Activated CD4-positive, CD25-positive, alpha-beta regulatory T cell treated with anti-CD3 and anti-CD28 coated beads, Interleukin-2, amount 50 U/mL, for 72 hours (primary cell): Measurements from ENCODE around the gene GARNL3.

Experiments
- DNase-seq: peaks from one replicate; pipeline ENCODE4 v3.0.0; 2021

GARNL3 gene

DNA sequence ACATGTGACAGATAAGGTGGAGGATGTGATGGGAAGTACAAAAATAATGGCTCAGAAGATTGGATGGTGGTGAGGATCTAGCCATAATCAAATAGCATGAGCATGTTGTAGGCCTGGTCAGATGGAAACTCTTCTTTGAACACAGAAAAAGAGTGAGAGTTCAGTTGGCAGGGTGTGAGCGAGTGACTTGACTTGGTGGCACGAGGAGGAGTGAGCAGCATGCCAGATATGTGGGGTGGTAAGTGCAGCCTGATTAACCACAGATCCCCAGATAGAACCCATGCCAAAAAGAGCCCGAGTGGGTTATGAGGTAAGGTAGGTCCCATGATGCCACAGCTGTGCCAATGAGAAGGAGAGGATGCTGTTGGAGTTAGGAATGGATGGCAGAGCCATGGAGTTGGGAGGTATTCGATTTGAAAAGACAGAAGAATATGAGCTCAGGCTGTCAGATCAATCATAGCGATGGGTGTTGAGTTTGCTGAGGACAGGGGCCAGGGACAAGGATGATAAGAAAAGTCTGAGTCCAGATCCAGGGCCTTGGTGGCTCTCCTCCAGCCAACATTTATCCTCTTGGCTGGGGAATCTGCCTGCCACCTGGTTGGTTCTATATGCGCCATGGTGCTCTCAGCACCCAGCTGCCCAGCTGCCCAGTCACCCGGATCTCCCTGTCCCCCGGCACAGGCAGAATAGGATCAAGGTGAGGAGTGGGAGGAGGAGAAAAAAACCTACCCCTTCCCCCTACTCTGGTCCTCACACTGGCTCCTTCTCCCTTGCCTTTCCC lies 16.5 kb downstream of the GARNL3 start:
- DNase-seq = no peak

DNA sequence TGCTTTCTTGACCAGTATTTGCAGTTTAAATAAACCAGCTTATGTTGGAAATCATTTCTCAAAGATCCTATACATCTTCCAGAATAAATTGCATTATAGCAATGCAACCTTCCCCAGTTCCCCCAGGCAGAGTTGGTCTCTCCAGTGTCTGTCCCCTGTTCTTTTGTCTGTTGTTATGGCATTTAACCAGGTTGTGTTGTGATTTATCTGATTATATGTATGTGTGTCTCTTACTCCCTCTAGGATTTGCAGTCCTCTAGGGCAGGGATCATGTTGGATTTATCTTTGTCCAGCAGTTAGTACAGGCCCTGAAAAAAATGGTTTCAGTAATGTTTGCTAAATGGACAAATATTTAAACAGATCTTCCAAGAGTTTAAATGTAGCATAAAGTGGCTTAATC lies 17.3 kb downstream of the GARNL3 start:
- no peak for DNase-seq

DNA sequence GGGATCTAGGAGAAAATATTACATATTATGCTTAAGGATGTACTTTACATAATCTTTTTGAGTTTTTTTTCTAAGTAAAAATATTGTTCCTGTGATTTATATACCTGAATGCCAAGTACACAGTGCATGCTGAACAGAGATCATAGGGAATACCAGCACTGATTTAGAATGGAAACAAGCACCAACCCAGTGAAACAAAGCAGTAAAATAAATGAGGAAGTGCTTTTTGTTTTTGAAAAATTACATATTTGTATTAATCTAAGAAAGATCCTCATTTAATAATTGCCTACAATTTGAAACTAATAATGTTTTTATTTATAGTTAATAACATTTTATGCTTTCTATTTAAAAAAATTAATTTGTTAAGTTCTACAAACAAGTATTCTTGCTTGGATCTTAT lies 18.0 kb downstream of the GARNL3 start:
- no peak for DNase-seq

DNA sequence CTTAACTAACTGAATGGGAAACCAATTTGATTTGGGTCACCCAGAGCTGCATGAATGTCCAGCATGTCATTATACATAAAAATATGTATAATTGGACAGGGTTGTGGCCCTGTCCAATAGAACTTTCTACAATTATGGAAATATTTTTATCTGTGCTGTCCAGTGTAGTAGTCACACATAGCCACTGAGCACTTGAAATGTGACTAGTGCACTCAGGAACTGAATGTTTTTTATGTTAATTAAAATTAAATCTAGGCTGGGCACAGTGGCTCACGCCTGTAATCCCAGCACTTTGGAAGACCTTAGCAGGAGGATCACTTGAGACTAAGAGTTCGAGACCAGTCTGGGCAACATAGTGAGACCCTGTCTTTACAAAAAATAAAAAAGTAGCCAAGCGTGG lies 18.6 kb downstream of the GARNL3 start:
- DNase-seq = no peak

DNA sequence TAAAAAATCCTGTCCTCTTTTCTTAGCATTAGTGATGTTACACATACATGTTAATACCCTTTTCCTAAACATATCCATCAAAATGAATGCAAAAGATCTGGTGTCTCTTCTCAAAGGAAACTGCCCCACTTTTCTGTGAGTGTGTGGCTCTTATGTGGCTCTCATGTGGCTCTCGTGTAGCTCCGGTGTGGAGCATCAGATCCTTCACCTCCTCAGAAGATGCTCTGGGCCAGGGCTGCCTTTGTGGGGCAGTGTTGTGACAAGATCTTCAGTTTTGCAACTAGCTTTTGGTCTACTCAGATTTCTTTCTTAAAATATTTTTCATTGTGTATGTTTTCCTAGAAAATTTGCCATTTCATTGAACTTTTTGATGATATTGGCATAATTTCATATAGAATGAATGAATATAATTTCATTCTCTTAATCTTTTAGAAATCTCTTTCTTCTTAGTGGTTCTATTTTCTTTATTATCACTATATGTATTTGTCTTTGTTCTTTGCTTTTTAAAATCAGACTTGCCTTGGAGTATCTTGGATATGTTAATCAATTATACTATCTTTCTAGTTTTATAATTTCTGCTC lies 19.4 kb downstream of the GARNL3 start:
- DNase-seq = no peak

DNA sequence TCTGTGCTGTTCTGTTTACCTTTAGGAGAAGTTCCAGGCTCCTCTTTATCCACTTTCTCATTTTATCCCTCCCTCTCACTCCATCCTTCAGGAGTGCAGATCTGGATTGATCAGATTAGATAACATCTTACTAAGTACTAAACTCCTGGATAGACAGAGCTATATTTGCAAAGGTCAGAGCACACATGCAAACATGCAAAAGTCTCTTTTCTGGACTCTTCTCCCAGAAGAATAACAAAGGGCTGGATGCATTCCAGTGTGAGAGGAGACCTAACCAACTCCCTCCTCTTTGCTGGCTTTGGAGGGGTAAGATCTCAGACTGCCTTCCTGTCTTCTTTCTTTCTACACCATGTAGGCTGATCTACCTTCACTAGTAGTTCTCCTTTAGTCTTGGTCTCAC lies 21.4 kb downstream of the GARNL3 start:
- no peak for DNase-seq

DNA sequence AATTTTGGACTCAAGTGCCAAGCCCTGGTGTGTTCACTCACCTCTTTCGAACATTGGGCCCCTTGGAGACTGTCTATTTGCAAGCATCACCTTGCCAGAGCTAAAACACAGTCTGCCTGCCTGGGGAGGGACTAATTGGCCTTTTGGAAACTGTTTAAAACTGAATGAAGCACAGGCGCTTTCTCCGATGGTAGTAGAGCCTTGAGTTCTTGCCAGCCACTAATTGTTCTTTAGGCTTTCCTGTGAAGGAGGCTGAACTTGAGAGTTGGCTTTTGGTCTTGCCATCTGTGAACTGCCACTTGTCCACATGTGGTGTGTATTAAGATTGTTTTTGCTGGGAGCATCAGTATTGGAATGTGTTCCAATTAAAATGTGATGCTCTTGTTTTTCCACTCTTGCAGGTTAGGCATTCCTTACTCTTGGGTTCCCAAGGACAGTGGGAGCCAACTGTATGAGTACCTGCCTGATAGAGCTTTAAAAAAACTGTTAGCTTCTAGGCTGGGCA lies 26.0 kb downstream of the GARNL3 start:
- no peak for DNase-seq

DNA sequence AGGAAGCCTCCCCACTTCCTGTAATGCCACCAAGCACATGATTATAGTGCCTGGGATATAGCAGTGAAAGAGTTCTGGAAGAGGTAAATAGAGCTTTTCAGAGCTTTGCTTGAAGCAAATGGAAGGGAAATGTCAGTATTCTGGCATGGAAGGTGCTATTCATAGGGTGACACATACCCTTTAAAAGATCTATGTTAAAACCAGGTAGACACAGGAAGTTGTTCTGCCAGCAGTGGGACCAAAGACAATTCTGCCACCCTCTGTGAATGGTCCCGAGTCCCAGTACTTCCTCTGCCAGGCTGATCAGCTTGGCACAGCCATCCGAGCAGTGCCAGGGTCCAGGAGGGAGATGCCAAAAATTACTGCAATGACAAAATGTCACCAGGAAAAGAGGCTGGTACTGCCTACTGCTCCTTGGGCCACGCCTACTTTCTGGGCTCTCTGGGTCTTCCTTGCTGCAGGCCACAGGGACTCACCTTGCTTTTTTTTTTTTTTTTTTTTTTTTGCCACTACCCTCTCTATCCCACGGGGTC lies 26.7 kb downstream of the GARNL3 start:
- DNase-seq = no peak

DNA sequence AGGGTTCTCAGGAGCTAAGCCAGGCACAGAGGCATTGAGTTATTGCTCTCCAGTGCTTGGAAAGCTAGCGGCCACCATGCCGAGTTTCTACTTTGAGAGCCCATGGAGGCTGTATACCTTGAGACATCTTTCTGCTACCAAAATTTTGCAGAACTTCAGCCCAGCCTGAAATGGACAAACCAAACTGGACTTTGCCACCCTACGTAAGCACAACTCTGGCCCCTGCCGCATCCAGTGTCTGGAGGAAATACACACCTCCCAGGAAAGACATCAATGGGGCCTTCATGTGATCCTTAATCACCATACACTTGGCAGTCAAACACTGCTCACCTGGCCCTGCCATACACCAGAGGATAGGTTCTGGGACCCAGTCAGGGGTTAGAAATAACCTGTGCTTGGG lies 27.8 kb downstream of the GARNL3 start:
- no peak for DNase-seq

DNA sequence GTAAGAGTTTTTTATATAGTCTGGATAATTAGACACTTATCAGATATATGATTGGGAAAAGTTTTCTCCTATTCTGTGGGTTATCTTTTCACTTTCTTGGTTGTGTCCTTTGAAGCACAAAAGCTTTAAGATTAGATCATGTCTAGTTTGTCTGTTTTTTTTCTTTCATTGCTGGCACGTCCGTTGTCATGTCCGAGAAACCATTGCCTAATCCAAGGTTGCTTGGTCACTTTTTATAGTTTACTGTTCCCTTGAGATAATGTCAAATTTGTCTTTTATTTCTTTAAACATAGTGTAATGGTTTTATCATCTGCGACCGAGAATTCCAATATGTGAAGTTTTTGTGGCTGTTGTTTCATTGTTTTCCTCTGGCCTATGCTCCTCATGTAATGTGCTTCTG lies 28.8 kb downstream of the GARNL3 start:
- DNase-seq = no peak

DNA sequence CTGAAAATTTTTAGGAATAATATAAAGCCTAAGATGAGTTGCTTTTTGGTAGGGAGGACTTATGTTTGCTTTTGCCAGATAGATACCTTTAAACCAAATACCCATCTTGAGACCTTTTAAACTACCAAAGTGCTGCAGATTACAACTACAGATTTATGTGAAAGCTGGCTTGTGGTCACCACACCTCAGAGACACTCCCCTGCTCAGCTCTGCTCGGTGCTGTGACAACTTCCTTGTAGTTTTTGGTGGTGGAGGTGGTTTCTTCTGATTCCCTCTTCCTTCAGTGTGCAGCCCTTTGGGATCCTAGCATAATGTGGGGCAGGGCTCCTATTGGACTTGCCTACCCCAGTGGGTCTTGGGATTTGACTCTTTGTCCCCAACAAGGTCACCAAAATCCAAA lies 29.2 kb downstream of the GARNL3 start:
- no peak for DNase-seq

DNA sequence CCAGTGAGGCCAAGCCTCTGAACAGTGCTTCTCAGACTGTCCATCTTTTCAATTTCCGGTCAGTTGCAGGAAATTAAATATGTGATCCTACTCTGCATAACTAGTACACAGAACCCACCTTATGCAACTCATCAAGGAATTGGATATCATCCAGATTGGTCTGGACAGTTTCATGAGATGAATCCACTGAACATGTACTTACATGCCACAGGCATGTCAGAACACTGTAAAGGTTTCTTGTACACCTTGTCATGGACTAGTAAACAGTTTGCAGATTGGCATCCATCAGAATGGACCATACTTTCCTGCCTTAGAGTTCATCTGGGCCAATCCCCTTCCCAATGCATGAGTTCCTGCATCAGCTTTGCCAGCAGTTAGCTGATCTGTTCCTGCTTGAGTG lies 30.4 kb downstream of the GARNL3 start:
- no peak for DNase-seq

DNA sequence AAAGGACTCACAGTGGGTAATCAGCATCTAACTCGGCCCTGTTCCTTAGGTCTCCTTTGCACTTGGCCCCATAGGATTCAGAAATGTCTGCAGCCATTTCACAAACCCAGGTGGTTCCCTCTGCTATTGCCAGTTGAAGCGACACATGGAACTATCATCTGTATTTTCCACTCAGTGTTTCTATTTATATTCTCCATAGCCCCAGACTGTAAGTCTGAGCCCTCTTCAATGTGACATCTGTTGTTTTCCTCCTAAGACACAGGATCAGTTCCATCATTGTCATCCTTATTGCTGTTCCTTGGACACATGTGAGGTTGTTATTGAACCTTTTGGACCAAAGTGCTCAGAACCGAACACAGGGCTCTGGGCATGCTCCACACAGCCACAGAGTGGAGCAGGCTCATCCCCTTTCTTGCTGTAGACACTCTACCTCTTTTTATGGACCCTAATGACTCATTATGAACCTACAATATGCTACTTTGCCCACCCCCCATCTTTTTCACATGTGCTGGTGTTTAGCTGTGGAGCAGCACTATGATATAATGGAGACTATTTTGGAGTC lies 36.4 kb downstream of the GARNL3 start:
- DNase-seq = no peak

DNA sequence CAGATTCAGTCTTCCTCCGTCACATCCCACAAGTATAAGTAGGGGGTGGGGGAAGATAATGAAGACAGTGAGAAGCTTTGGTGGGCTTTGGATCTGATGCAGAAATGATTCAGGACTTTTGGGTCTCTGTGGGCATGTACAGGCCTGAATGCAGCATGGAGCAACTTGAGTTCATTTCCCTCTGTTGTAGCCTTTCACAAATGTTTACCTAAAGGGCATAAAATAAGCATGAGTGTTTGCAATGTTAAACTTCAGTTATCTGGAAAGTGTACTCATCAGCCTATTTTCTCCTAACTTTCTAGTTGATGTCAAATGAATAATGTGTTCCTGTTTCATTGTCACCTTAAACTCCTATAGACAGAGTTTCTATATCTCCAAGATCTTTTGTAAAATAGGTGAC lies 39.3 kb downstream of the GARNL3 start:
- no peak for DNase-seq

DNA sequence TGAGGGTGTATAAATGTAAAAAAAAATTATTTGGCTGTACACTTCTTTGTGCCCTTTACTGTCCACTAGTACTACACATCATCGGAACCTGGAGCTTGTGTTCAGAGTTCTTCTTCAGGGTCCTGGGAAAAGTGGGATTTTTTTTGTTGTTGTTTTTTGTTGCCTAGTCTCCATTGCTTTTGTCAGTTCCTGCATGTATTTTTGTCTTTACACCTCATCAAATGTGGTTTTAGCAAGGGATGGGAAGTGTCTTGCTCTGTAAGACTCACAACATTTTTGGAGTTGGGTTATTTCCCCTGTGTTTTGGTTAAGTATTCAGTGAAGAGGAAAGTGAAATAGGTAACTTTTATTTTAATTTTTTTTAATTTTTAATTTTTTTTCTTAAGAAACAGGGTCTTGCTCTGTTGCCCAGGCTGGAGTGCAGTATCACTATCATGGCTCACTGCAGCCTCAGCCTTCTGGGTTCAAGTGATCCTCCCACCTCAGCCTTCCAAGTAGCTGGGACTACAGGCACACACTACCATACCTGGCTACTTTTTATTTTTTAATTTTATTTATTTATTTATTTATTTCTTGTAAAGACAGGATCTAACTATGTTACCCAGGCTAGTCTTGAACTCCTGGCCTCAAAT lies 40.7 kb downstream of the GARNL3 start:
- no peak for DNase-seq

DNA sequence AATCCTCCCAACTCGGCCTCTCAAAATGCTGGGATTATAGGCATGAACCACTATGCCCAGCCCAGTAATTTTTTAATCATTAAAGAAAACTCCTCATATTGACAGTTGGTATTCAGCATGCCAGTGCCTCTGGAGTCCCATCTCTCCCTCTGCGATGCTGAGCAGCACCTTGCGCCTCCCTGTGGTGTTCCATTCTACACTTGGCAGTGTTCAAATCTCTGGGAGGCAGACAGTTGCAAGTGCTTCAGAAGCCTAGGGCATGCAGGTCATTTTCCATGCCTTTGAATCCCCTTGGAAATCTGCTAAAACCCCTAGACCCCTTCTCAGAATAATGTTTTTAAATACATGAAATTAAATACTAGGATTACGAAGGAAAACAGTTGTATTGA lies 41.3 kb downstream of the GARNL3 start:
- no peak for DNase-seq

DNA sequence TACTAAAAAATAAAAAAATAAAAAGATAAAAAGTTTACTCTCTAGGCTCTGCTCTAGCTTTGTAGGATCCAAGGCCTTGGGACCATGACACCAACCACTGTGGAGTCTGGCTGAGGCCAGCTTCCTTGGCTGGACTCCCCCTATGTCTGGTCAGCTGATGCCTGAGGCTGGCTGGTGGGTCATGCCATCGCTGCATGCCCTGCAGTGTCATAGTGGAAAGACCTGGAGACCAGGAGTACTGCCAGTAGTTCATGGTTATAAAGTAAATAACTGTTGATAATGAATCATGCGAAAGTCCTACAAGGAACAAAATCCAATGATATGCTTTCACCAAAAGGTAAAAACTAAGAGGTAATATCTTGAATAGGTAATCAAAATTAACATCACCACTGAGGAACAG lies 43.2 kb downstream of the GARNL3 start:
- no peak for DNase-seq

DNA sequence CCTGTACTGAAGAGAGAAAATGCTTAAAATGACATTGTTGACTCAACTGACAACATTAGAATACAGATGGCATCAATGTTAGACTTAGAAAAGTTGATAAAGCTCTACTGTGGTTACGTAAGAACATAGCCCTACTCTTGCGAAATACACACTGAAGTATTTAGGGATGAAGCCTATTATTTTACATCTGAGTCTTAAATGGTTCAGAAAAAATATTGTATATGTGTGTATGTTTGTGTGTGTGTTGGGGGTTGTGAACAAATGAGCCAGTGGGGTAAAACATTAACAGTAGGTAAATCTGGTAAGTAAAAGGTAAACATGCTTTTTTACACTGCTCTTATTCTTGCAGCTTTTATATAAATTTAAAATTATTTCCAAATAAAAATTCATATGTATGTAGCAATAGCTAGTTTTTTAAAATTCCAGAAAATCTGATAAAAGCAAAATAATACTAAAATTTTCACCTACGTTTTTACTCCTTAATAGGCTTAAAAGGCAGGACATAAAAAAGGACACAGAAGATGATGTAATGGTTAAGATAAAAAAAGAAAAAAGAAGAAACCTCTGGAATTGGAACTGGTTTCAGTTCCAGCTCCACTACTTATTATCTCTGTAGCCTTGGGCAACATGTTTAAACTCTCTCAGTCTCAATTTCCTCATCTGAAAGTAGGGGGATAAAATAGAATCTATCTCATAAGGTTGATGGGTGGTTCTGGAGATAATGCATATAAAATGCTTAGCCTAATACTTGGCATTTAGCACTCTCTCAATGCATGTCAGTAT lies 44.3 kb downstream of the GARNL3 start:
- DNase-seq = no peak

DNA sequence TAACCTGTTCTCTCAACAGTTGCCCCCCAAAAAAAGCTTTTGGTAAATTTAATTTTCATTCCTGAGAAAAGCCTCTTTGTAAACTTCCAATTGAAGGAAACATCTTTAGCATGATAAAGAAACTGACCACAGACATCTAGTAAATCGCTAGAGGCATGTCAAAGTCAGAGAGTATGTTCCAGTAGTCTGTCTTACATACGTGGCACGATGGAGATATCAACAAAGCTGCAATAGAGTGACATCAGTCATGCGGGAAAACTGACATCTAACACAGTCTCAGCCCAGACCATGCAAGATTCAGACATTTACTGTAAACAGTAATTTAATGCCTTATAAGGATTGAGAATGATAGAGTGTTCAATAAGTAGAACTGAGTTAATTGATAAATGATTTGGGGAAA lies 45.1 kb downstream of the GARNL3 start:
- no peak for DNase-seq

DNA sequence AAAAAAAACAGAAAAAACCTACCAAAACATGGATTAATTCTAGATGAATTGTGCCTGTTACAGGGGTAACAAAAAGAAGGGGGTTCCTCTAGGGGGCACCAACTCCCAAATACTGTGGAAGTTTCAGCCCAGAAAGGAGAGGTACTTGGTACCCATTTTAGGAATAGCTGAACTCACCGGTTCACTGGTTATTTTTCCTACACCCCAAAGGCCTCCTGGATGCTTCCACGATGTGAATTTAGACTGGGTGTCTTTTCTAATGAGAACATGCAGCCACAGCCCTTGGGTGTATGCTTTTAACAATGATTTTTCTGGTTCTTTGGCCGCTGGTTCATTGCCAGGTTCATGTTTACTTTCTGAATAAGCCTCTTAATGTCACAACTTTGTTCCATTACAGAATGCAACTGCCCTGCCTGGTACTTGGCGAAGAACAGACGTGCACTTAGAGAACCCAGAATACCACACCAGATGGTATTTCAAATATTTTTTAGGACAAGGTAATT lies 46.7 kb downstream of the GARNL3 start:
- no peak for DNase-seq

DNA sequence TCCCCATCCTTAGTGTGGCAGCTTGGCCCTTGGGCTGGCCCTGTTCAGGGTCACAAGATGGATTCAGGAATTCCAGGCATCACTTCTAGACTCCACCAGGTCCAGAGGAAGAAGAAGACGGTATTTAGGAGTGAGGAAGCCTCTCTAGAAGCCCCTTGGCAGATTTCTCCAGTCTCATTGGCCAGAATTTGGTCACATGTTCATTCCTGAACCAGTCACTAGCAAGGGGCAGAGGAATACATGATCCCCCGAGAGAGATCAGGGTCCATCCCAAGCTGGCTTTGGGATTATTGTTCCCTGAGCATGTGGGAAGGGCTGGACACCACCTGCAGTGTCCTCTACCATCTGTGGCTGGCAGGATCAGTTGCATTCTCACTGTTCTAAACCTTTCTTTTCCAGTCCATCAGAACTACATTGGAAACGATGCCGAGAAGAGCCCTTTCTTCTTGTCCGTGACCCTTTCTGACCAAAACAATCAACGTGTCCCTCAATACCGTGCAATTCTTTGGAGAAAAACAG lies 48.5 kb downstream of the GARNL3 start:
- no peak for DNase-seq

DNA sequence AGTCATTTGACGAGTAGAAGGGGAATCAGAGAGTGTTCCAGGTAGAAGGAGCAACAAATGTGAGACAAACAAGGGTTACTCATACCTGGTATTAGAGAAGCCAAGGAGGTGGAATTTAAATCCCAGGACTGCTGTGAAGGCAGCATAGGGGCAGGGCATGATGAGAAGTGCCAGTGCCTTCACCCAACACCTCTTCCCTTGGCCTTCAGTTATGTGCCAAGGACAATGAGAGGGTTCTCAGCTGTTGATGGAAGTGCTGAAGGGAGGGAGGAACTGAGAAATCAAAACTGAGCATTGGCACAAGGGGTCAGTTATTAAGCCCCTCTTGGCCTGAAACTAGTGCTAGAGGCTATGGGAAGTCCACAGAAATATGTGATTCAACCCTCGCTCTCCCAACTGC lies 50.3 kb downstream of the GARNL3 start:
- DNase-seq = no peak
